Endodermal cell (in vitro differentiated cells): ENCODE results near the gene SMC1A. TPM values are rescaled to one million over a fixed set of nuclear protein-coding genes. Genes with fewer than 3 reads are reported as not detected.
A peak's percentile ranks its signal among the peaks of the same experiment; 100 is the strongest.

ENCODE experiments used
- DNase-seq: peaks from one replicate; pipeline ENCODE4 v3.0.0-alpha.2; 2017
- H3K27ac ChIP-seq: 2 replicates; pipeline ENCODE4 v1.5.1; 2013; ENCODE audit warnings: mild to moderate bottlenecking, low read depth, low read length, moderate library complexity
- H3K27me3 ChIP-seq: 2 replicates; pipeline ENCODE4 v1.6.1; 2013; ENCODE audit warnings: mild to moderate bottlenecking, low read length, moderate library complexity; ENCODE audit not compliant: insufficient read depth, control insufficient read depth, poor library complexity, severe bottlenecking
- H3K36me3 ChIP-seq: 2 replicates; pipeline ENCODE4 v1.7.0; 2013; ENCODE audit warnings: mild to moderate bottlenecking, low read length, moderate library complexity; ENCODE audit not compliant: control insufficient read depth, insufficient read depth
- H3K4me1 ChIP-seq: one replicate; pipeline ENCODE4 v1.7.0; 2013; ENCODE audit warnings: low read length; ENCODE audit not compliant: control insufficient read depth, insufficient read depth
- H3K4me3 ChIP-seq: 2 replicates; pipeline ENCODE4 v1.5.1; 2013; ENCODE audit warnings: mild to moderate bottlenecking, low read length, moderate library complexity
- H3K9ac ChIP-seq: 2 replicates; pipeline ENCODE4 v1.6.1; 2013; ENCODE audit warnings: mild to moderate bottlenecking, low read length, moderate library complexity; ENCODE audit not compliant: poor library complexity, severe bottlenecking; ENCODE audit errors: extremely low read depth
- H3K9me3 ChIP-seq: 2 replicates; pipeline ENCODE4 v1.6.1; 2013; ENCODE audit warnings: mild to moderate bottlenecking, low read length, moderate library complexity; ENCODE audit not compliant: control insufficient read depth
- H3K27ac Mint-ChIP-seq: 2 replicates; pipeline ENCODE4 v1.8.0; 2020; ENCODE audit warnings: mixed read lengths
- H3K27me3 Mint-ChIP-seq: 2 replicates; pipeline ENCODE4 v1.8.0; 2021; ENCODE audit warnings: mild to moderate bottlenecking, mixed read lengths; ENCODE audit not compliant: insufficient read depth
- H3K36me3 Mint-ChIP-seq: 2 replicates; pipeline ENCODE4 v1.8.0; 2020; ENCODE audit warnings: low read depth, mixed read lengths
- H3K4me1 Mint-ChIP-seq: 2 replicates; pipeline ENCODE4 v1.8.0; 2020; ENCODE audit warnings: mixed read lengths
- H3K4me3 Mint-ChIP-seq: 2 replicates; pipeline ENCODE4 v1.8.0; 2020; ENCODE audit warnings: mild to moderate bottlenecking, moderate library complexity, mixed read lengths
- H3K9me3 Mint-ChIP-seq: 2 replicates; pipeline ENCODE4 v1.8.0; 2020; ENCODE audit warnings: mild to moderate bottlenecking, mixed read lengths
- WGBS, 2 experiments: methylation state at CpG; one replicate each; pipeline versions ENCODE4 v1.1.5 to v1.1.7; 2013; ENCODE audit warnings: missing lambda C conversion rate in 2 of 2, mixed read lengths in 1 of 2; ENCODE audit not compliant: insufficient coverage in 1 of 2, insufficient read length in 1 of 2; 5-methylcytosine and 5-hydroxymethylcytosine counted together
- total RNA-seq, 2 donors: library from RNA; stranded (reverse); fragmentation: NEBNext Ultra II Directional in 1 of 2; extraction: Animal tissue kit (Norgen Biotek cat#: 25700) in 1 of 2; gene quantifications; 2 replicates in 1 of 2; 3 replicates in 1 of 2; pipeline ENCODE4 v1.2.1, GENCODE V29; 2021
- TF ChIP-seq, protein P1 (sequence below): fragments of 200-600 bp; sonication (generic); conservative IDR thresholded peaks from 2 replicates; pipeline ENCODE4 v1.5.0; 2021; ENCODE audit warnings: antibody characterized with exemption, mild to moderate bottlenecking

The SMC1A gene
- total RNA-seq, 2 donors from 2014 or later = 89.0 to 121 TPM

DNA sequence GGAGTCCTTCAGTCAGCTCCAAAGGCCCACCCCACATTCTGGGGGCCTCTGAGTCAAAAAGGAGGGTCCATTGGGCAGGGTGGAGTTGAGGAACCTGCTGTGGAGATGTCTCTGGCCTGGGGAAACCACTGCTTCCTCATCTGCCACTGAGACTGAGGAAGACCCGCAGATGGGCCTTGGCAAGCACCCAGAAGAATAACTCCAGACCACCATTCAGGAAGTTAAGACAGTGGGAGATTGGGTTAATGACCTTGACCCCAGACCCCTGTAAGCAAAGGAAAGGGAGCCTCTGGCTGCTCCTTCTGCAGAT, 19.8 kb upstream of the SMC1A start:
- H3K36me3 Mint-ChIP-seq = no peaks in the 10 kb centered on the region

DNA sequence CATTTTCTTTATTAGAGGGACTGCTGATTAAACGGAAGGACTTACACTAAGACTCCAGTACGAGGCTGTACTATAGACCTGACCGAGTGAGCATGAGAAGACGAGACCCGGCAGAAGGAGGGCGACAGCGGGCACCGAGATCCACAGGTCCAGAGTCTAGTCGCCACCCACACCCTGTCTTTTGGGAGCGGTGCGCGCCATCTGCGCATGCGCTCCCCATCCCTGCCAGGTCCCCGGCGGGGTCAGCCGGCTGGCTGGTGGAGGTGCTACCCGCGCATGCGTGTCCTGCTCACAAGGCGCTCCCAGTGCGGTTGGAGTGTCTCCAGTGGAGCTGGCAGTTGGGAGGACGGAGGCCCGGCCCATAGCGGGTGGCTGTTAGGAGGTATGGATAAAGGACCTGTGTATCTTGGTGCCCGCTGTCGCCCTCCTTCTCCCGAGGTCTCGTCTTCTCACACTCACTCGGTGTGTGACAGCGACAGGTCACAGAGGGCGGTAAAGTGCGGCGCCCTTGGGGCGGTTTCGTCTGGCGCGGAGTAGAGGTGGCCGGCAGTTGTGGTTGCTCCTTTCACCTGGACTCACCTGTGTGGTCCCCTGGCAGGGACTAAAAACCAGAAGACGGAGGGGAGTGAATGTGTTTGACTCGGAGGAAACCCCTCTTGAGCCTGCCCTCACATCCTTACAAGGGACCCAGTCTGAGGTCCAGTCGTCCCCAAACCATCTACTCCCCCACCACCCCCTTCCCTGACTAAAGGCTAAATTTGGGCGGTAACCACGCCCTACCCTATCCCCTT, 19.3 kb upstream of the SMC1A start:
- Histone ChIP-seq H3K9ac (no peak overlapping the region), H3K27me3 (no peaks in the 10 kb centered on the region), H3K36me3 (no peaks in the 10 kb centered on the region), H3K27ac (no peak overlapping the region), H3K4me3 (peak overlapping the region; percentile 62), H3K4me1 (no peaks in the 10 kb centered on the region), H3K9me3 (no peaks in the 10 kb centered on the region)
- Mint-ChIP-seq H3K4me1 (peaks cover 3% of the 10 kb centered on the region), H3K27ac (no peak overlapping the region), H3K27me3 (peaks cover 27% of the 10 kb centered on the region), H3K36me3 (no peaks in the 10 kb centered on the region), H3K9me3 (peaks cover 51% of the 10 kb centered on the region), H3K4me3 (peak overlapping the region; percentile 61)
- TF ChIP-seq, protein P1, sequence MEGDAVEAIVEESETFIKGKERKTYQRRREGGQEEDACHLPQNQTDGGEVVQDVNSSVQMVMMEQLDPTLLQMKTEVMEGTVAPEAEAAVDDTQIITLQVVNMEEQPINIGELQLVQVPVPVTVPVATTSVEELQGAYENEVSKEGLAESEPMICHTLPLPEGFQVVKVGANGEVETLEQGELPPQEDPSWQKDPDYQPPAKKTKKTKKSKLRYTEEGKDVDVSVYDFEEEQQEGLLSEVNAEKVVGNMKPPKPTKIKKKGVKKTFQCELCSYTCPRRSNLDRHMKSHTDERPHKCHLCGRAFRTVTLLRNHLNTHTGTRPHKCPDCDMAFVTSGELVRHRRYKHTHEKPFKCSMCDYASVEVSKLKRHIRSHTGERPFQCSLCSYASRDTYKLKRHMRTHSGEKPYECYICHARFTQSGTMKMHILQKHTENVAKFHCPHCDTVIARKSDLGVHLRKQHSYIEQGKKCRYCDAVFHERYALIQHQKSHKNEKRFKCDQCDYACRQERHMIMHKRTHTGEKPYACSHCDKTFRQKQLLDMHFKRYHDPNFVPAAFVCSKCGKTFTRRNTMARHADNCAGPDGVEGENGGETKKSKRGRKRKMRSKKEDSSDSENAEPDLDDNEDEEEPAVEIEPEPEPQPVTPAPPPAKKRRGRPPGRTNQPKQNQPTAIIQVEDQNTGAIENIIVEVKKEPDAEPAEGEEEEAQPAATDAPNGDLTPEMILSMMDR = no peak
- DNase-seq = peak; percentile 92
- 10 to 12% methylated on average over 2 to 41 of the region's 44 CpGs for WGBS, 2 experiments

More for the DNA sequence above, 19.8 kb upstream of the SMC1A start:
- no peaks in the 10 kb centered on the region for H3K4me1 ChIP-seq
- H3K27ac ChIP-seq = no peak overlapping the region
- Mint-ChIP-seq H3K4me3 (peak overlapping the region; percentile 61), H3K4me1 (peaks cover 3% of the 10 kb centered on the region), H3K27ac (no peak overlapping the region), H3K9me3 (peaks cover 56% of the 10 kb centered on the region), H3K27me3 (peaks cover 25% of the 10 kb centered on the region)
- H3K27me3 ChIP-seq = no peaks in the 10 kb centered on the region
- no peaks in the 10 kb centered on the region for H3K36me3 ChIP-seq
- H3K4me3 ChIP-seq = peak overlapping the region; percentile 62
- DNase-seq = no peak
- no peaks in the 10 kb centered on the region for H3K9me3 ChIP-seq
- TF ChIP-seq, protein P1 = no peak
- WGBS, 2 experiments = 83% methylated on average over 1 of the region's 1 CpG; no CpG with 5 or more reads in 1 of the 2 experiments
- H3K9ac ChIP-seq = no peak overlapping the region

- no peaks in the 10 kb centered on the region for H3K36me3 Mint-ChIP-seq
These were observed 18.4 kb upstream of the SMC1A start for GRCh38 chrX:53440621-53441517.

More at GRCh38 chrX:53440621-53441517, 18.4 kb upstream of the SMC1A start:
- Histone ChIP-seq H3K27ac (no peak overlapping the region), H3K4me3 (no peak overlapping the region), H3K27me3 (no peaks in the 10 kb centered on the region), H3K36me3 (no peaks in the 10 kb centered on the region), H3K9me3 (no peaks in the 10 kb centered on the region), H3K9ac (no peak overlapping the region), H3K4me1 (no peaks in the 10 kb centered on the region)
- H3K4me1 Mint-ChIP-seq = peaks cover 3% of the 10 kb centered on the region
- H3K4me3 Mint-ChIP-seq = peak overlapping the region; percentile 61
- no peak overlapping the region for H3K27ac Mint-ChIP-seq
- TF ChIP-seq, protein P1 = no peak
- H3K27me3 Mint-ChIP-seq = peaks cover 27% of the 10 kb centered on the region
- DNase-seq = peak; percentile 64
- peaks cover 52% of the 10 kb centered on the region for H3K9me3 Mint-ChIP-seq
- 35 to 36% methylated on average over 14 to 30 of the region's 39 CpGs for WGBS, 2 experiments
